HG03103 (cell line): ENCODE results near the gene FOXD1.

Source experiments
- ATAC-seq: cut with Tn5 transposase; IDR thresholded peaks from one replicate; pipeline ENCODE4 v1.9.1; 2021; ENCODE audit warnings: low read depth; ENCODE audit not compliant: unreplicated experiment

The FOXD1 gene

GRCh38 chr5:73442231-73442811, 6.3 kb downstream of the FOXD1 start:
- ATAC-seq = no peak

GRCh38 chr5:73441378-73441777, 7.2 kb downstream of the FOXD1 start:
- no peak for ATAC-seq

GRCh38 chr5:73440262-73440661, 8.3 kb downstream of the FOXD1 start:
- ATAC-seq = no peak

GRCh38 chr5:73438645-73439470, 9.7 kb downstream of the FOXD1 start:
- ATAC-seq = no peak

- no peak for ATAC-seq
These were observed 10.6 kb downstream of the FOXD1 start for GRCh38 chr5:73437777-73438644.

GRCh38 chr5:73437101-73437776, 11.3 kb downstream of the FOXD1 start:
- ATAC-seq = no peak

- ATAC-seq = no peak
These were observed 12.0 kb downstream of the FOXD1 start for GRCh38 chr5:73436535-73437100.

- no peak for ATAC-seq
These were observed 12.6 kb downstream of the FOXD1 start for GRCh38 chr5:73435759-73436534.

- ATAC-seq = no peak
These were observed 13.7 kb downstream of the FOXD1 start for GRCh38 chr5:73434907-73435306.

GRCh38 chr5:73434461-73434860, 14.1 kb downstream of the FOXD1 start:
- no peak for ATAC-seq

- no peak for ATAC-seq
These were observed 14.6 kb downstream of the FOXD1 start for GRCh38 chr5:73433982-73434342.

GRCh38 chr5:73433272-73433981, 15.2 kb downstream of the FOXD1 start:
- ATAC-seq = no peak

GRCh38 chr5:73431204-73431851, 17.2 kb downstream of the FOXD1 start:
- no peak for ATAC-seq

- ATAC-seq = no peak
These were observed 22.5 kb downstream of the FOXD1 start for GRCh38 chr5:73426034-73426433.

- ATAC-seq = no peak
These were observed 24.0 kb downstream of the FOXD1 start for GRCh38 chr5:73424556-73424977.

- ATAC-seq = no peak
These were observed 26.4 kb downstream of the FOXD1 start for GRCh38 chr5:73422164-73422563.

- no peak for ATAC-seq
These were observed 27.9 kb downstream of the FOXD1 start for GRCh38 chr5:73420666-73421065.
